ENCODE measurements around the gene LTB4R.

Gene LTB4R

DNA sequence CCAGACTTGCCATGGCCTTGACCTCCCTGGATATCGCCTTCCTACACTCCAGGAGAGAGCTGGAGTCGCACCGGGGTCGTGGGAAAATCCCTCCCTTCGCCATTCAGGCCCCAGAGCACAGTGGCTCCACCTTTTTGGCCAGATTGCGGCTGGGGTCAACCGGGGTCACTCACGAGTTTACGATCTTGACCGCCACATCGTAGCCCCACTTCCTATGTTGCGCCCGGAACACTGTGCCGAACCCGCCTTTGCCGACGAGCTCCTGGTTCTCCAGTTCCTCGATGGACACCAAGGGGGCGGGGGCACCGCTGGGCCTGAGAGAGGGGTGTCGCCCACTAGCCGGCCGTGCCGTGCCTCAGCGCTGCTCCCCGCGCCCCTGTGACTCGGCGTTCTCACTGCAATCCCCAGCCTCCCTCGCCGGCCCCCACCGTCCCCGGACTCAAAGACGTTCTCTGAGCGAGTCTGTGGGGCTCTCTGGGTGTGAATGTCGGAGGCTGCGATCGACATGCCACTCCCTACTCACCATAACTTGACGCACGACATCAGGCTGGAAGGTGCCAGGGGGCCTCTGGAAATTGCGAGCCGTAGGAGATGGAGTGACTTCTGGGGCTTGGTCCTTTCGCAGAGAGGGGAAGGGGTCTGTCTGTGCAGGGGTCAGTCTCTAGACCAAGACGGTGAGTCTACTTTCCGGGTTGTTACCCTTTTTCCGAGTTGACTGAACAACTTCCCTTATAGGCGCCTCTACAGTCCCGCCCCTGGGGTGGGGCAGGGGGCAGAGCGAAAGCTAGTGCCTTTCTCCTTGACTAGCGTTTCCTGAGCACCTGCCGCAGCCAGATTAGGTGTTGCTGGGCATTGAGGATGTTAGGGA lies 28.2 kb downstream of the LTB4R start, which contains the start of gene RIPK3:
RIPK3 (minus strand) TSS at position 708 of the 868 bp plus-strand sequence; CDS start at position 543, 165 bp downstream.
- peak within 1 kb of the TSS; percentile 48 for H3K4me3 ChIP-seq (ENCODE audit: low read depth, low read length)
- TF ChIP-seq, protein P1, sequence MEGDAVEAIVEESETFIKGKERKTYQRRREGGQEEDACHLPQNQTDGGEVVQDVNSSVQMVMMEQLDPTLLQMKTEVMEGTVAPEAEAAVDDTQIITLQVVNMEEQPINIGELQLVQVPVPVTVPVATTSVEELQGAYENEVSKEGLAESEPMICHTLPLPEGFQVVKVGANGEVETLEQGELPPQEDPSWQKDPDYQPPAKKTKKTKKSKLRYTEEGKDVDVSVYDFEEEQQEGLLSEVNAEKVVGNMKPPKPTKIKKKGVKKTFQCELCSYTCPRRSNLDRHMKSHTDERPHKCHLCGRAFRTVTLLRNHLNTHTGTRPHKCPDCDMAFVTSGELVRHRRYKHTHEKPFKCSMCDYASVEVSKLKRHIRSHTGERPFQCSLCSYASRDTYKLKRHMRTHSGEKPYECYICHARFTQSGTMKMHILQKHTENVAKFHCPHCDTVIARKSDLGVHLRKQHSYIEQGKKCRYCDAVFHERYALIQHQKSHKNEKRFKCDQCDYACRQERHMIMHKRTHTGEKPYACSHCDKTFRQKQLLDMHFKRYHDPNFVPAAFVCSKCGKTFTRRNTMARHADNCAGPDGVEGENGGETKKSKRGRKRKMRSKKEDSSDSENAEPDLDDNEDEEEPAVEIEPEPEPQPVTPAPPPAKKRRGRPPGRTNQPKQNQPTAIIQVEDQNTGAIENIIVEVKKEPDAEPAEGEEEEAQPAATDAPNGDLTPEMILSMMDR (IDR thresholded peaks at IDR 0.05; ENCODE audit: borderline replicate concordance, insufficient read depth, low read depth, low read length), result no peak

DNA sequence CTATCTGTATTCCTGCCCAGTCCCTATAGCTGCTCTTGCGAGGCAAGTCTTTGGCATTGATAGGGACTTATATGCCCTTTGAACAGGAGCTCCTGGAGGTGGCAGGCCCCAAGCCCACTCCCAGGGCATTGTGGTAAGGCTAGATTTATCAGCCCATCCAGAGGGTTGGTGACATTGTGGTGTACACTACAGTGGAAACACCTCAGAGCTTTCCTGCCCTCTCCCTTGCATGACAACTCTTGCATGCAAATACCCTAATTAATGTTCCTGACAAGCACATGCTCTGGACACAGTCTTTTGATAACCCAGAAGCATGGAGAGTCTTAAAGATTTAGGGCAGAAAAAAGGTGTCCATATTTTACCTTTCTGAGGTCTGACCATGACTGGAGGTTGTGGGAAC lies 29.3 kb downstream of the LTB4R start:
- no peak overlapping the region for H3K4me3 ChIP-seq (ENCODE audit: low read depth, low read length)
- TF ChIP-seq, protein P1 (IDR thresholded peaks at IDR 0.05; ENCODE audit: borderline replicate concordance, insufficient read depth, low read depth, low read length), result no peak

DNA sequence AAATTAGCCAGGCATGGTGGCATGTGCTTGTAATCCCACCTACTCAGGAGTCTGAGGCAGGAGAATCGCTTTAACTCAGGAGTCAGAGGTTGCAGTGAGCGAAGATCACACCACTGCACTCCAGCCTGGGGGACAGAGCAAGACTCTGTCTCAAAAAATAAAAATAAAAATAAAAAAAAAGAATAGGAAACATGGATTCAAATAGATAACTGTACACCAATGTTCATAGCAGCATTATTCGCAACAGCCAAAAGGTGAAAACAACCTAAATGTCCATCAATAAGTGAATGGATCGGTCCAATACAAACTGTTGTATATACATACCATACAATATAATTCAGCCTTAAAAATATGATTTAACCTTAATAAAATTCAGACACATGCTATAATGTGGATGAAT lies 31.6 kb downstream of the LTB4R start:
- TF ChIP-seq, protein P1 (IDR thresholded peaks at IDR 0.05; ENCODE audit: borderline replicate concordance, insufficient read depth, low read depth, low read length), result no peak
- H3K4me3 ChIP-seq (ENCODE audit: low read depth, low read length), result no peak overlapping the region

- H3K4me3 ChIP-seq (ENCODE audit: low read depth, low read length), result no peak overlapping the region
- TF ChIP-seq, protein P1 (IDR thresholded peaks at IDR 0.05; ENCODE audit: borderline replicate concordance, insufficient read depth, low read depth, low read length), result no peak
Observed at GRCh38 chr14:24343795-24344660, 32.7 kb downstream of the LTB4R start.

GRCh38 chr14:24347134-24347533 lies 35.8 kb downstream of the LTB4R start:
- TF ChIP-seq, protein P1 (IDR thresholded peaks at IDR 0.05; ENCODE audit: borderline replicate concordance, insufficient read depth, low read depth, low read length), result no peak
- H3K4me3 ChIP-seq (ENCODE audit: low read depth, low read length), result no peak overlapping the region

DNA sequence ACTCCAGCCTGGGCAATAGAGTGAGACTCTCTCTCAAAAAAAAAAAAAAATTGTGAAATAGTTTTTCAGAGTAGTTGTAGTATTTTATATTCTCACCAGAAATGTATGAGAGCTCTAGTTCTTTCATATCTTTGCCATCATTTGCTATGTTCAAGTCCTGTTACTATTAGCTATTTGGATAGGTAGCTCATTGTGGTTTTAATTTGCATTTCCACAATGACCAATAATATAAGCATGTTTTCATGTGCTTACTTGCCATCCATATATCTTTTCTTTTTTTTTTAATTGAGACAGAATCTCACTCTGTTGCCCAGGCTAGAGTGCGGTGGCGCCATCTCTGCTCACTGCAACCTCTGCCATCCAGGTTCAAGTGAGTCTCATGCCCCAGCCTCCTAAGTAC lies 36.9 kb downstream of the LTB4R start:
- H3K4me3 ChIP-seq (ENCODE audit: low read depth, low read length), result no peak overlapping the region
- TF ChIP-seq, protein P1 (IDR thresholded peaks at IDR 0.05; ENCODE audit: borderline replicate concordance, insufficient read depth, low read depth, low read length), result no peak

Data from GM12875 (cell line).